GM23338 (cell line): Measurements from ENCODE around the gene UBXN10. TPM values are rescaled to one million over a fixed set of nuclear protein-coding genes. Genes with fewer than 3 reads are reported as not detected.

Source experiments
- ATAC-seq: fragments of 200-7000 bp; cut with Tn5 transposase; 3 replicates; pipeline ENCODE4 v1.9.1; 2020
- DNase-seq: peaks from one replicate; pipeline ENCODE4 v3.0.0-alpha.2; 2015; ENCODE audit warnings: low spot score
- H2AFZ ChIP-seq: fragments of 200-600 bp; sonication (generic); 2 replicates; pipeline ENCODE4 v1.8.0; 2016; ENCODE audit warnings: antibody characterized with exemption, mild to moderate bottlenecking, moderate library complexity
- H3F3A ChIP-seq: fragments of 200-600 bp; sonication (generic); replicated peaks from 2 replicates; pipeline ENCODE4 v1.8.0; 2017; ENCODE audit warnings: antibody characterized with exemption, mixed run types, low read depth
- H3K27ac ChIP-seq: fragments of 200-600 bp; sonication (generic); 2 replicates; pipeline ENCODE4 v1.6.1; 2016; ENCODE audit warnings: low read depth
- H3K27me3 ChIP-seq: fragments of 200-600 bp; sonication (generic); 2 replicates; pipeline ENCODE4 v1.8.0; 2016; ENCODE audit warnings: mild to moderate bottlenecking, mixed run types, moderate library complexity; ENCODE audit not compliant: insufficient read depth
- H3K36me3 ChIP-seq: fragments of 200-600 bp; sonication (generic); 2 replicates; pipeline ENCODE4 v1.8.0; 2016; ENCODE audit warnings: mild to moderate bottlenecking; ENCODE audit not compliant: insufficient read depth
- H3K4me1 ChIP-seq: fragments of 200-600 bp; sonication (generic); 2 replicates; pipeline ENCODE4 v1.8.0; 2016; ENCODE audit warnings: mild to moderate bottlenecking, moderate library complexity; ENCODE audit not compliant: insufficient read depth
- H3K4me2 ChIP-seq: fragments of 200-600 bp; sonication (generic); 2 replicates; pipeline ENCODE4 v1.7.1; 2017; ENCODE audit warnings: mixed run types
- H3K4me3 ChIP-seq: fragments of 200-600 bp; sonication (generic); 2 replicates; pipeline ENCODE4 v1.6.1; 2016; ENCODE audit warnings: mixed run types
- H3K79me2 ChIP-seq: fragments of 200-600 bp; sonication (generic); replicated peaks from 2 replicates; pipeline ENCODE4 v1.8.0; 2017; ENCODE audit warnings: mild to moderate bottlenecking; ENCODE audit not compliant: insufficient read depth
- H3K9me2 ChIP-seq: fragments of 200-600 bp; sonication (generic); 2 replicates; pipeline ENCODE4 v1.8.0; 2017; ENCODE audit not compliant: insufficient read depth
- H4K20me1 ChIP-seq: fragments of 200-600 bp; sonication (generic); replicated peaks from 2 replicates; pipeline ENCODE4 v1.8.0; 2017; ENCODE audit warnings: mild to moderate bottlenecking; ENCODE audit not compliant: insufficient read depth
- H3K27ac Mint-ChIP-seq: 2 replicates; pipeline ENCODE4 v1.8.0; 2020; ENCODE audit warnings: inconsistent platforms, mild to moderate bottlenecking, moderate library complexity, mixed read lengths
- H3K27me3 Mint-ChIP-seq: 3 replicates; pipeline ENCODE4 v1.8.0; 2022; ENCODE audit warnings: low read depth, mild to moderate bottlenecking, moderate library complexity, mixed read lengths, inconsistent platforms; ENCODE audit not compliant: insufficient read depth, poor library complexity
- H3K36me3 Mint-ChIP-seq: 3 replicates; pipeline ENCODE4 v1.8.0; 2021; ENCODE audit warnings: low read depth, mild to moderate bottlenecking, inconsistent platforms, moderate library complexity, mixed read lengths
- H3K4me1 Mint-ChIP-seq: 3 replicates; pipeline ENCODE4 v1.8.0; 2020; ENCODE audit warnings: mild to moderate bottlenecking, inconsistent platforms, mixed read lengths
- H3K4me3 Mint-ChIP-seq: 3 replicates; pipeline ENCODE4 v1.8.0; 2021; ENCODE audit warnings: moderate library complexity, mild to moderate bottlenecking, inconsistent platforms, mixed read lengths
- H3K9me3 Mint-ChIP-seq: 3 replicates; pipeline ENCODE4 v1.8.0; 2020; ENCODE audit warnings: moderate library complexity, mild to moderate bottlenecking, inconsistent platforms, mixed read lengths
- CTCF ChIP-seq, 2 experiments: fragments of 200-600 bp in 1 of 2; sonication (generic) in 1 of 2; conservative IDR thresholded peaks; 2 replicates each; pipeline versions ENCODE4 v1.5.1 to v1.6.1; 2016 to 2017; ENCODE audit warnings: antibody characterized with exemption in 2 of 2, low read depth in 2 of 2, mild to moderate bottlenecking in 2 of 2, moderate library complexity in 1 of 2
- ETS1 ChIP-seq: IDR thresholded peaks from 2 replicates; pipeline ENCODE4 v1.6.1; 2016; ENCODE audit warnings: antibody characterized with exemption
- JUNB ChIP-seq: IDR thresholded peaks from one replicate; pipeline ENCODE4 v1.6.1; 2016; ENCODE audit warnings: antibody characterized with exemption; ENCODE audit not compliant: unreplicated experiment
- NANOG ChIP-seq: IDR thresholded peaks from 2 replicates; pipeline ENCODE4 v1.6.1; 2016; ENCODE audit warnings: antibody characterized with exemption, borderline replicate concordance
- REST ChIP-seq: IDR thresholded peaks from one replicate; pipeline ENCODE4 v1.6.1; 2018; ENCODE audit warnings: antibody characterized with exemption; ENCODE audit not compliant: unreplicated experiment
- ZNF114 ChIP-seq: fragments of 250-450 bp; sonication (Bioruptor Pico); IDR thresholded peaks from 2 replicates; pipeline ENCODE4 v1.5.0; 2020; ENCODE audit warnings: mild to moderate bottlenecking, moderate library complexity
- polyA plus RNA-seq: library from polyadenylated mRNA; unstranded; fragments of >200 nt; fragmentation: Nextera tagmentation; extraction: Ambion mirVana; gene quantifications from 2 replicates; pipeline ENCODE4 v1.2.1, GENCODE V29; 2016
- total RNA-seq: library from RNA; depleted of rRNA; stranded (reverse); fragments of >200 nt; shearing (Covaris generic); gene quantifications from 2 replicates; pipeline ENCODE4 v1.2.3, GENCODE V29; 2014

UBXN10 gene
- total and polyA plus RNA-seq, 2 experiments from 2014 or later = 0.27 to 0.69 TPM

- Mint-ChIP-seq H3K4me1 (peaks cover 21% of the 10 kb centered on the region), H3K36me3 (no peaks in the 10 kb centered on the region), H3K9me3 (peaks cover 10% of the 10 kb centered on the region), H3K27me3 (peaks cover 6% of the 10 kb centered on the region), H3K27ac (no peak overlapping the region), H3K4me3 (no peak overlapping the region)
- Histone ChIP-seq H2AFZ (no peak overlapping the region), H3K9me2 (no peaks in the 10 kb centered on the region), H3K4me2 (no peak overlapping the region), H3K4me1 (peaks cover 9% of the 10 kb centered on the region; the same call in 1 of the 2 replicates), H3K4me3 (no peak overlapping the region), H3K27me3 (no peaks in the 10 kb centered on the region), H3K27ac (no peak overlapping the region), H3K36me3 (no peaks in the 10 kb centered on the region), H3F3A (0 out of 2 replicates have a peak, but pooled peaks cover 3% of the 10 kb centered on the region), H3K79me2 (no peaks in the 10 kb centered on the region), H4K20me1 (no peaks in the 10 kb centered on the region)
- TF ChIP-seq REST (no peak), NANOG (no peak), JUNB (no peak), ZNF114 (CRISPR knock-in tag) (no peak), CTCF (conservative IDR thresholded peaks at IDR 0.05; ENCODE audit: low read depth in 2 of 2) (no peak)
- DNase-seq = no peak
- ATAC-seq = no peak
Measured at GRCh38 chr1:20154301-20154831, 31.5 kb upstream of the UBXN10 start.

GRCh38 chr1:20158358-20159070, 27.4 kb upstream of the UBXN10 start:
- Histone ChIP-seq H4K20me1 (no peaks in the 10 kb centered on the region), H3K79me2 (no peaks in the 10 kb centered on the region), H3F3A (no peaks in the 10 kb centered on the region), H3K4me2 (no peak overlapping the region), H3K27me3 (no peaks in the 10 kb centered on the region), H3K27ac (no peak overlapping the region), H3K9me2 (no peaks in the 10 kb centered on the region), H2AFZ (no peak overlapping the region), H3K4me3 (no peak overlapping the region), H3K36me3 (no peaks in the 10 kb centered on the region), H3K4me1 (no peaks in the 10 kb centered on the region)
- no peak overlapping the region for H3K4me3 Mint-ChIP-seq
- DNase-seq = no peak
- peaks cover 22% of the 10 kb centered on the region for H3K36me3 Mint-ChIP-seq
- H3K27ac Mint-ChIP-seq = no peak overlapping the region
- TF ChIP-seq JUNB (no peak), REST (no peak), ETS1 (no peak)
- H3K4me1 Mint-ChIP-seq = peaks cover 8% of the 10 kb centered on the region
- ATAC-seq = no peak
- peaks cover 50% of the 10 kb centered on the region for H3K9me3 Mint-ChIP-seq
- H3K27me3 Mint-ChIP-seq = peaks cover 9% of the 10 kb centered on the region
